OCI-LY3 (cell line): ENCODE data around the gene PLCL1.

Experiments used
- CTCF ChIP-seq: fragments of 200-600, 300-600 bp; sonication (generic); IDR thresholded peaks from 2 replicates; pipeline ENCODE4 v1.5.1; 2014; ENCODE audit warnings: antibody characterized with exemption, low read length, low read depth
- EZH2phosphoT487 ChIP-seq: fragments of 200-600 bp; shearing (Covaris generic); IDR thresholded peaks from 2 replicates; pipeline ENCODE4 v1.6.1; 2018; ENCODE audit warnings: antibody characterized with exemption, mixed run types, low read depth

GRCh38 chr2:197897960-197898678 is 93.7 kb downstream of the PLCL1 start:
- TF ChIP-seq CTCF (no peak), EZH2phosphoT487 (no peak)
